NCI-H146 treated with DMSO at 0.1 percent for 48 hours (cell line): ENCODE data around the gene SEZ6L2.

ENCODE experiments used
- DNase-seq: peaks from one replicate; lab custom pipeline; 2025; ENCODE audit not compliant: unreplicated experiment; lab: John Stamatoyannopoulos, UW

The SEZ6L2 gene

GRCh38 chr16:29830774-29831173 is 68.6 kb downstream of the SEZ6L2 start:
- no peak for DNase-seq

GRCh38 chr16:29826342-29826695 is 73.0 kb downstream of the SEZ6L2 start:
- DNase-seq = no peak

- no peak for DNase-seq
These were observed 74.0 kb downstream of the SEZ6L2 start for GRCh38 chr16:29825145-29826044.

GRCh38 chr16:29824589-29825144 is 74.7 kb downstream of the SEZ6L2 start:
- DNase-seq = no peak

GRCh38 chr16:29821643-29822115 is 77.7 kb downstream of the SEZ6L2 start:
- no peak for DNase-seq
